Erythroblast (primary cell): ENCODE data around the gene ABLIM2.

Experiments used
- DNase-seq, 2 experiments: peaks; one replicate each; lab custom pipeline; 2025; lab: John Stamatoyannopoulos, UW
- GATA1 ChIP-seq: IDR thresholded peaks from 2 replicates; pipeline ENCODE4 v1.6.1; 2011; ENCODE audit warnings: low read depth, mild to moderate bottlenecking, control low read depth, low read length, moderate library complexity
- POLR2A ChIP-seq: IDR thresholded peaks from 2 replicates; pipeline ENCODE4 v1.6.1; 2011; ENCODE audit warnings: mild to moderate bottlenecking, low read length

ABLIM2 gene

GRCh38 chr4:8118531-8118930 lies 40.1 kb downstream of the ABLIM2 start:
- TF ChIP-seq POLR2A (no peak), GATA1 (no peak)
- no peak for DNase-seq

GRCh38 chr4:8118035-8118434 lies 40.6 kb downstream of the ABLIM2 start:
- no peak for DNase-seq
- TF ChIP-seq GATA1, result no peak
- no peak for TF ChIP-seq POLR2A

- TF ChIP-seq GATA1 (no peak), POLR2A (no peak)
- peak; percentile 57 to 79 for DNase-seq
These were observed 41.3 kb downstream of the ABLIM2 start for GRCh38 chr4:8117278-8117682.

DNA sequence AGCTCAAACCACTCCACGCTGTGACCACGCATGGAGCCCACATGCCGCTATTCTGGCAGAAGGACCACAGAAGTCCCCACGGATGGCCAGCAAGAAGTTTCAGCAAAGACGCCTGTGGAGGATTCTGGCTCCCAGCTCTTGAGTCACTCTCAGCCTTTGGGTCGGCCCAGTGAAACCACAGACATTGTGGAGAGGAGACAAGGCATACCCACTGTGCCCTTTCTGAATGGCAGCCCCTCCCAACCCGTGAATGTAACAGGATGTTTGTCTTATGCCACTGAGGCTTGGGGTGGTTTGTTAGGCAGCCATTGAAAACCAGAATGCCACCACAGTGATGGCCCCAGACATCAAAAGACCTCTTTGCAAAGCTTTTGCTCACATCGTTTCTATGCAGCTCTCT lies 42.7 kb downstream of the ABLIM2 start:
- DNase-seq, result no peak

DNA sequence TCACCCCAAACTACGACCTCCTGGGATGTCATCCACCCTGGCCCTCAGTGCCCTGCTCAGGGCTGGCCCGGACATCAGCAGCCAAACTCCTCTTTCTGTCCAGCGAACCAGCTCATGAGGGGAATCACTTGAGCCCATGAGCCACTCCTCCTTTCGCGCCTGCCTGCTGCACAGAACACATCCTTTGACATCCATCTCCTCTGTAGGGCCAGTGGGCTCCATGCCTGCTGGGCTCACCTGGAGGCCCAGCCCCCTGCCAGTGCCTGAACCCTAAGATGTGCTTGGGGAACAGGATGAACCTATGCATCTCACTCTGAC lies 43.5 kb downstream of the ABLIM2 start:
- DNase-seq, result no peak
- TF ChIP-seq POLR2A, result no peak
- TF ChIP-seq GATA1, result no peak

More for the DNA sequence above, 42.7 kb downstream of the ABLIM2 start:
- TF ChIP-seq POLR2A (no peak), GATA1 (no peak)

DNA sequence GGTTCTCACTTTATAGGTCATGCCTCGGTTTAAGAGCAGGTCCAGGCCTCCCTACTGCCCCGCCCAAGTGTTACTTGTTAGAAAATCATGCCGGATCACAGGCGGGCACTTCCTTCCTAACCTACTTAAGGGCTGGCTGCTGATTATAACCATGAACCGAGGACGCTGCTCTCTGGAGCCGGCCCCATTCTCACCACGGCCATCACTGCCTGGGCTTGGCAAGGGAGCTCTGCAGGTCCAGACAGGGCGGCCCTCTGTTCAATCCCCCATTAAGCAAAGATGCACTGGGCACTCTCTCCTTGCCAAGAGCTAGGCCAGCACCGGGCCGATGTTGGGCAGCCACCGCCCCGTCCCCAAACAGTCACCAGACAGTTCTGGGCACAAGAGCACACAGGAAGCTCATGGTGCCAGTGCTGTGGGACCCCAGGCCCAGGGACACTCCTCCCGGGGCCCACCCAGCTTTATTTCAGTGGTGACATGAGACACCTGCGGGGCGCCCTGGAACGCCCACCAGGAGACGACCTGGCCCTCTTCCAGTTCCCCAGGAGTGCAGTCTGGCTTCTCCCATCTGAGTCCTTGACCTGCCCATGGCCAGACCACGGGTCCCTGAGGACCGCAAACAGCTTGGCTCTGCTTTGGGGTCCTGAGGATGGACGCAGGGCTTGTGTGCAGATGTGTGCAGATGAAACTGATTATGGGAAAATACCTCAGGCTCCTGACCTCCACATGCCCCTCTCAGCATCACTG lies 44.0 kb downstream of the ABLIM2 start:
- TF ChIP-seq POLR2A (no peak), GATA1 (no peak)
- no peak for DNase-seq

DNA sequence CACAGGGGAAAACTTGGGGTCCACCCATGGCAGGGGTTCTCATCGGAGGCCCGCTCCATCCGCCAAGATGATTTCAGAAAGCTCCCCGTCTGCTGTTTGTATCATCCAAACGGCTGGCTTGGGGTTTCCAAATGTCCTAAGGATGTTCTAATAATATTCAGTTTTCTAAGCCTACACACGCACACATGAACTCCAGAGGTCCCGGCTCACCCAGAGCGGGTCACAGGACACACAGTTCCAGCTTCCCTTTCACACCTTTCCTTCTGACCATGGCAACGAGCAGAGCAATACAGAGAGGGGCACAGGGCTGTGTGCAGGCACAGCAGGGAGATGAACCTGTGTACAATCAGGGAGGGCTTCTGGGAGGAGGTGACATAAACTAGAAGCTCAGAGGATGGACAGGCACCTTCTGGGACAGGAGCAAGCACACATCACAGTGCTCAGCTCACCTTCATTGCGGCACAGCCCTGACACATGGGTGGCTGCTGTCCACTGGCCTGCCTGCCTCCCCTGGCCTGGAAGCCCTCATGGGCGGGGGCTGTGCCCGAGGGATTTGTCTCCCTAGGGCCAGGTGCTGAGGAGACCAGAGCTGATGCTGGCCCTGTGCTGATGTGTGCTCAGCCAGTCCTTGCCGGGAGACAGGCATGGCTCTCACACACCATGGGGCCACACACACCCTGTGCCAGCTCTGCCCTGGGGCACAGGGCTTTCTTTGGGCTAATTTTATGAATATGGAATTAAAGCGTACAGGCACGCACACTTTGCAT lies 44.8 kb downstream of the ABLIM2 start:
- no peak for DNase-seq
- TF ChIP-seq GATA1 (no peak), POLR2A (no peak)

DNA sequence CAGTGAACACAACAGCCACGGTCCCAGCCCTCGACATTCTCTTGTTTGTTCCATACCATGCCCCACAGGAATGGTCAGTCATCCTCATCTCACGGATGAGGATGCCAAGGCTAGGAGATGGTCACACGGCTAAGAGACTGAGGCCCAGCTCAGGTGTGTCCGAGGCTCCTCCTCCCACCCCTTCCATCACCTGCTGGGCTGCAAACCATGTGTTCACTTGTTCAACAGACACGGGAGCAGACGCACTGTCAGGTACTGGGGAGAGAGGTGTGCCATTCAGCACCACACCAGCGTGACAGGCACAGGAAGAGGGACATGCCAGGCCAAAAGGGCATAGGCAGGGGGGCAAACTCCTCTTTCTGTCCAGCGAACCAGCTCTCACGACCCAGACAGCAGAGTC lies 45.9 kb downstream of the ABLIM2 start:
- TF ChIP-seq POLR2A (no peak), GATA1 (no peak)
- no peak for DNase-seq

- TF ChIP-seq GATA1 (no peak), POLR2A (no peak)
- DNase-seq, result no peak
These were observed 46.5 kb downstream of the ABLIM2 start for GRCh38 chr4:8112036-8112576.

GRCh38 chr4:8110071-8110986 lies 48.3 kb downstream of the ABLIM2 start:
- TF ChIP-seq GATA1 (no peak), POLR2A (no peak)
- DNase-seq, result no peak

- DNase-seq, result no peak
- no peak for TF ChIP-seq GATA1
- no peak for TF ChIP-seq POLR2A
These were observed 49.1 kb downstream of the ABLIM2 start for GRCh38 chr4:8109406-8110065.

- TF ChIP-seq GATA1 (no peak), POLR2A (no peak)
- no peak for DNase-seq
These were observed 49.6 kb downstream of the ABLIM2 start for GRCh38 chr4:8108991-8109390.

DNA sequence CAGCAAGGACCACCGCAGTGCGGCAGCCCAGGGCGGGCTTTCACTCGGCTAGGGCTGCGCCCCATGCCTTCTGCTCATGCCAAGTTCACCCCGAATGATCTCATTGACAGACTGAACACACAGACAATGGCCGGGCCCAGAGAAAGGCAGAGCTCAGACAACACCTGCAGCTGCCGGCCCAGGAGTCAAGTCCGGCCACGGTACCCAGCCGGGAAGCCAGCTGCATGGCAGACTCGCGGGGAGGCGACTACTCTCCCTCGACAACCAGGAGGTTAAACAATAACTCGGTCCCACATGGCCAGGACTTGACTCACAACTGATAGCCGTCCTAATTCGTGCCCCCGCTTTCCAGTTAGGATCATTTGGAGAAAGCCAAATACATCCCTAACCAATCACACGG lies 50.4 kb downstream of the ABLIM2 start:
- no peak for DNase-seq

More for the DNA sequence above, 50.4 kb downstream of the ABLIM2 start:
- TF ChIP-seq GATA1 (no peak), POLR2A (no peak)
